Duodenal mucosa (tissue), 2 donors: ENCODE data around the gene ARL13B.
"Not testable (repeated sequence)": the region's sequence is repeated elsewhere in the genome, so short reads cannot be mapped to it uniquely, and the experiment has no call there.

ENCODE experiments used
- H3K27ac ChIP-seq: one replicate; pipeline ENCODE4 v1.7.0; 2013; ENCODE audit warnings: low read depth, low read length
- H3K27me3 ChIP-seq, 2 donors: one replicate each; pipeline ENCODE4 v1.7.0; 2013; ENCODE audit warnings: low read length in 2 of 2, control low read depth in 1 of 2; ENCODE audit not compliant: insufficient read depth in 2 of 2, control insufficient read depth in 1 of 2
- H3K36me3 ChIP-seq, 2 donors: one replicate each; pipeline ENCODE4 v1.7.0; 2013; ENCODE audit warnings: low read length in 2 of 2, control low read depth in 1 of 2; ENCODE audit not compliant: insufficient read depth in 2 of 2, control insufficient read depth in 1 of 2
- H3K4me1 ChIP-seq, 2 donors: one replicate each; pipeline ENCODE4 v1.7.0; 2013; ENCODE audit warnings: low read length in 2 of 2, control low read depth in 1 of 2; ENCODE audit not compliant: insufficient read depth in 2 of 2, control insufficient read depth in 1 of 2
- H3K4me3 ChIP-seq, 2 donors: one replicate each; pipeline ENCODE4 v1.7.0; 2013; ENCODE audit warnings: low read length in 2 of 2, low read depth in 1 of 2
- H3K9ac ChIP-seq, 2 donors: one replicate each; pipeline ENCODE4 v1.7.0; 2013; ENCODE audit warnings: low read length in 2 of 2, low read depth in 1 of 2
- H3K9me3 ChIP-seq, 2 donors: one replicate each; pipeline ENCODE4 v1.7.0; 2013; ENCODE audit warnings: low read length in 2 of 2, control low read depth in 1 of 2; ENCODE audit not compliant: control insufficient read depth in 1 of 2

ARL13B gene

GRCh38 chr3:93979850-93980676, at the start of gene ARL13B:
Gene ARL13B, plus strand, starts transcription at chr3:93980155. Its CDS starts 269 bp downstream, at chr3:93980424.
- H3K4me1 ChIP-seq, result peaks cover 4 to 9% of the 10 kb centered on the region in 2 donors
- H3K27me3 ChIP-seq, result no peaks in the 10 kb centered on the region
- no peaks in the 10 kb centered on the region for H3K9me3 ChIP-seq
- peak within 1 kb of the TSS; percentile 69 to 79 for H3K9ac ChIP-seq
- no peaks in the 10 kb centered on the region for H3K36me3 ChIP-seq
- peak within 1 kb of the TSS; percentile 87 to 95 for H3K4me3 ChIP-seq
- peak within 1 kb of the TSS; percentile 81 for H3K27ac ChIP-seq

DNA sequence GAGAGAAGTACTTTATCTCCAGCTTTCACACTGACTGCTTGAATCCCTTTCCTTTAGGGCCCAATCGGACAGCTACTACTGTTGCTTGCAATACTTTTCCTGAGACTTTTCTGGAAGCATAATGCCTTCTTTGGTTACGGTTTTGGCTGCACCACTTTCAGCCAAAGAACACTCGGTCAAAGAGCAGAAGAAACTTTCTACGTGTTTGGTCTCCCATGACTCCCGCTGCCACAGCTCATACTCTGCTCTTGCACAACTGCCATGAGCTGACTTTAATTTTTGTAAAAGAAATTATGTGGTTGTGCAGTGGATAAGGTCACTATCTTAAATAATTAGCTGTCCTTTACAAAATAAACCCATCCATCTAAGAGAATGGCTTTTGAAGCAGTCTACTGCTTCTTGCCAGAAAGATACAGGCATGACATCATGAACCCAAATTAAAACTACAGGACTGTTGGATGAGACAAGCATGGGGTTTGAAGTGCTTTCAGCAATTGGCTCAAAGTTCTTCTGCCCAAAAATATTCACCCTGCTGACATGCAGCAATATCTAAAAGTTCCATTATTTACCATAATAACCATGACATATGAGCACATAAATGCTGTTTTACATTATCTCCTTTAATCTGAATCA, 48.2 kb upstream of the ARL13B start:
- Histone ChIP-seq H3K4me3 (no peak overlapping the region), H3K9ac (no peak overlapping the region), H3K27ac (no peak overlapping the region), H3K4me1 (no peaks in the 10 kb centered on the region), H3K36me3 (no peaks in the 10 kb centered on the region), H3K9me3 (no peaks in the 10 kb centered on the region), H3K27me3 (no peaks in the 10 kb centered on the region)

DNA sequence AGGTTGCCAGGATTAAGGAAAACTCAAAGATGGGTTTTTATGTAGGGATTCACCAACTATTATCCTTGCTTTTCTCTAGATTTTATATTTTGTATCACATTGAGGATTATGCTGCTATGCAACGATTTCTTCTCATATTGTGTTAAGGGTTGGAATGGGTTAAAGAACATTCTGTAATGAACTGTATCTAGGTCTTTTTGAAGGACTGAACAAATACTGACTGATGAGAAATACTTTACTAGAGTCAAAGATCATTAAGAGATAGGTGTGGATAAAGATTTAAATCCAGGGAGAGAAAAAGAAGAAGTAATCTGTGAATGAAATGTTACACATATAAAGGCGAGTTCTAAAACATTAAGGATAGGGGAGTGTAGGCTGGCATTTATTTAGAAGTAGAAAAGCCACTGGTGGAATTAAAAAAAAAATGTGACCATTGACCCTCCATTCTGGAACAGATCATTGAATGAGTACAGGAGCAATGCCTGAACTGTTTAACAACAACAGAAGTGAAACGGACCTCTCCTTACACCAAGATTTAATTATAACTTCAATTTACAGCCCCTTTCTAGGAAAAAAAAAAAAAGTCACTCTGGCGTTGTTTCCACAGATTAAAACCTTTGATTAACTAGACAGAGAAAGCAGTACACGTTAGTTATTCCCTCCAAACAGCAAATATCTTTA, 45.4 kb upstream of the ARL13B start:
- Histone ChIP-seq H3K4me3 (no peak overlapping the region), H3K27me3 (no peaks in the 10 kb centered on the region), H3K36me3 (no peaks in the 10 kb centered on the region), H3K9ac (no peak overlapping the region), H3K27ac (no peak overlapping the region), H3K4me1 (no peaks in the 10 kb centered on the region), H3K9me3 (no peaks in the 10 kb centered on the region)

DNA sequence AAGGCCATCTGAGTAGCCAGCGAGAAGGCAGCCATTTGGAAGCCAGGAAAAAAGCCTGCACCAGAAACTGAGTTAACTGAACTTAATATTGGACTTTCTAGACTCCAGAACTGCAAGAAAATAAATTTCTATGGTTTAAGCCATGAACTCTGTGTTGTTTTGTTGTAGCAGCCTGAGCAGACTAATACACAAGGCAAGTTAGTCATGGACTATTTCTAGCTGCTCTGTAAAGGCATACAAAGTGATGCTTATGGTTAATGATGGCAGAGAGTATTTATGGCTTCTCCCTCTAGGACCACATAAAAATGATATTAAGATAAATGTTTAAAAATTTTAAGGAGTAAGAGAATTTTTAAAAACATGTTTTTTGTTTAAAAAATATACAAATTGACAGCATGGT, 43.4 kb upstream of the ARL13B start:
- Histone ChIP-seq H3K4me1 (no peaks in the 10 kb centered on the region), H3K27ac (no peak overlapping the region), H3K9ac (no peak overlapping the region), H3K4me3 (no peak overlapping the region), H3K27me3 (no peaks in the 10 kb centered on the region), H3K9me3 (no peaks in the 10 kb centered on the region), H3K36me3 (no peaks in the 10 kb centered on the region)

DNA sequence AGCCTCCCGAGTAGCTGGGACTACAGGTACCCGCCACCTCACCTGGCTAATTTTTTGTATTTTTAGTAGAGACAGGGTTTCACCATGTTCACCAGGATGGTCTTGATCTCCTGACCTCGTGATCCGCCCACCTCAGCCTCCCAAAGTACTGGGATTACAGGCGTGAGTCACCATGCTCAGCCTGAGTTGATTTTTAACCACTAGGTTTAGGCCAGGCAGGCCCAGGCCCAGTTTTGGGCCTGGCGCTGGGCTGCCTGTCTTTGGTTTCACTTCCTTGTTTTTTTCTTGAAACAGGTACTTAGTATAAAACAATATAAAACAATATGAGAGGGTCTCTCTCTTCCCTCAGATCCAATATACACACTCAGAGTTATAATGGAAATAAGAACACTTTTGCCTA, 42.5 kb upstream of the ARL13B start:
- H3K36me3 ChIP-seq, H3K4me1 ChIP-seq, H3K9ac ChIP-seq, H3K27ac ChIP-seq, H3K4me3 ChIP-seq, H3K9me3 ChIP-seq, H3K27me3 ChIP-seq: not testable (repeated sequence)

DNA sequence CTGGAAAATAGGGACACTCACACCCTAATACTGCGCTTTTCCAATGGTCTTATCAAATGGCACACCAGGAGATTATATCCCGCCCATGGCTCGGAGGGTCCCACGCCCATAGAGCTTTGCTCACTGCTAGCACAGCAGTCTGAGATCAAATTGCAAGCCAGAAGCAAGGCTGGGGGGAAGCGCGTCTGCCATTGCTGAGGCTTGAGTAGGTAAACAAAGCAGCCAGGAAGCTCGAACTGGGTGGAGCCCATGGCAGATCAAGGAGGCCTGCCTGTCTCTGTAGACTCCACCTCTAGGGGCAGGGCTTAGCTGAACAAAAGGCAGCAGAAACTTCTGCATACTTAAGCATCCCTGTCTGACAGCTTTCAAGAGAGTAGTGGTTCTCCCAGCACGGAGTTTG, 30.0 kb upstream of the ARL13B start:
- H3K4me1 ChIP-seq, H3K36me3 ChIP-seq, H3K4me3 ChIP-seq, H3K9ac ChIP-seq, H3K27ac ChIP-seq, H3K9me3 ChIP-seq, H3K27me3 ChIP-seq: not testable (repeated sequence)

DNA sequence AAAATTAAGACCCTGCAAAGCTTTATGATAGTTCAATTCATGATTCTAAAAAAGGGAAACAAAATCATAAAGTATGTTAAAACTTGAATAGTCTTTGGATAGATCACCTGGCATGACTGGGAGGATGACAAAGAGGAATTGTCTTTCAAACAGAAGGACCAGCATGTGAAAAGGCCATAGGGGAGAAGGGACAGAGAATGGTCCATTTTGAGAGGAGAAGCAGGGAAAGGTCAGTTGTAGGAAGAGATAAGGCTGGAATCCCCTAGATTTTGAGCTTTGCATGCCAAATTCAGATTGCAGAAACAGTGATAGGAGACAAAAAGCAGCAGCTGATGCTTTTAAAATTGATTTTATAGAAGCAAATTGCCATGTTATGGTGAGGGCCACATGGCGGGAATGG, 18.9 kb upstream of the ARL13B start:
- Histone ChIP-seq H3K9me3 (no peaks in the 10 kb centered on the region), H3K36me3 (no peaks in the 10 kb centered on the region)

DNA sequence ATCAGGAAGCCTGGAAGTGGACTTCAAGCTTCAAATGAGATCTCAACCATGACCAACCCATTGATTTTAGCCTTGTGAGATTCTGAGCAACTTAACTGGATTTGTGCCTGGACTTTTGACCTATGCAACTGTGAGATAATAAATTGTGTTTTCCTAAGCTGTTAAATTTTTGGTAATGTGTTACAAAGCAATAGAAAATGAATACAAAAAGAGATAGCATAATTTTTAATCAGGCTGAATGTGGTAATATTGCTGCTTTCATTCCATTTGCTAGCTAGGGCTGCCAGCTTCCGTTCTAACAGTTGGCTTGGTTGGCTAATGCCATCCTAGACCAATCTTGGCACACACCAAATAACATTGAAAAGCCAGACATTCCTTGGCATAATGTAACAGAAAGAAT, 18.5 kb upstream of the ARL13B start:
- no peaks in the 10 kb centered on the region for H3K27me3 ChIP-seq
- H3K4me3 ChIP-seq, result no peak overlapping the region
- H3K36me3 ChIP-seq, result no peaks in the 10 kb centered on the region
- H3K9me3 ChIP-seq, result no peaks in the 10 kb centered on the region
- H3K9ac ChIP-seq, result no peak overlapping the region
- no peaks in the 10 kb centered on the region for H3K4me1 ChIP-seq
- no peak overlapping the region for H3K27ac ChIP-seq

More for the DNA sequence above, 18.9 kb upstream of the ARL13B start:
- H3K4me1 ChIP-seq, result no peaks in the 10 kb centered on the region
- H3K27me3 ChIP-seq, result no peaks in the 10 kb centered on the region
- H3K9ac ChIP-seq, result no peak overlapping the region
- H3K4me3 ChIP-seq, result no peak overlapping the region
- H3K27ac ChIP-seq, result no peak overlapping the region

DNA sequence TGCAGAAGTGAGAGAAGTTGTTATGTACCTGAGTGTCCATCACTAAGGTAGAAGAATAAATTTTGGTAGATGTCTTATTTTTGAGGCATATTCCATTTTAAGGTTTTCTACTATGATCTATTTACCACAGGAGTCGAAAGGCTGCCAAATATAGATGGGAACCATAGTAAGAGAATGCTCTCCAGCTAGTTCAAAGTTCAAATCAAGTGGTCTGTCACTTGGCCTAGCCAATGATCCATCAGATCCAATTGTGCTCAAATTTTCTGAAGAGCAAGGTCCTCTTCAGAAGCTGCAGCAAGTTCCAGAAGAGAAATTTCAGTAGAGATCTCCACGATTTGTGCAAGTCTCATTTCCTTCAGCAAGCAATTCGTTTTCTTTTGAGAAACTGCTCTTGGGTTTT, 17.2 kb upstream of the ARL13B start:
- Histone ChIP-seq H3K36me3 (no peaks in the 10 kb centered on the region), H3K9ac (no peak overlapping the region), H3K27me3 (no peaks in the 10 kb centered on the region), H3K27ac (no peak overlapping the region), H3K9me3 (no peaks in the 10 kb centered on the region), H3K4me1 (no peaks in the 10 kb centered on the region), H3K4me3 (no peak overlapping the region)

- H3K4me1 ChIP-seq, H3K9ac ChIP-seq, H3K9me3 ChIP-seq, H3K4me3 ChIP-seq, H3K27ac ChIP-seq, H3K36me3 ChIP-seq, H3K27me3 ChIP-seq: not testable (repeated sequence)
These were observed 14.8 kb upstream of the ARL13B start for GRCh38 chr3:93965106-93965505.
